GM19395 (cell line): ENCODE results near the gene TRIP10.
"Not testable (repeated sequence)": the region's sequence is repeated elsewhere in the genome, so short reads cannot be mapped to it uniquely, and the experiment has no call there.

Source experiments
- ATAC-seq: cut with Tn5 transposase; IDR thresholded peaks from one replicate; pipeline ENCODE4 v1.9.1; 2021; ENCODE audit warnings: mild to moderate bottlenecking, moderate library complexity; ENCODE audit not compliant: unreplicated experiment

TRIP10 gene, protein sequence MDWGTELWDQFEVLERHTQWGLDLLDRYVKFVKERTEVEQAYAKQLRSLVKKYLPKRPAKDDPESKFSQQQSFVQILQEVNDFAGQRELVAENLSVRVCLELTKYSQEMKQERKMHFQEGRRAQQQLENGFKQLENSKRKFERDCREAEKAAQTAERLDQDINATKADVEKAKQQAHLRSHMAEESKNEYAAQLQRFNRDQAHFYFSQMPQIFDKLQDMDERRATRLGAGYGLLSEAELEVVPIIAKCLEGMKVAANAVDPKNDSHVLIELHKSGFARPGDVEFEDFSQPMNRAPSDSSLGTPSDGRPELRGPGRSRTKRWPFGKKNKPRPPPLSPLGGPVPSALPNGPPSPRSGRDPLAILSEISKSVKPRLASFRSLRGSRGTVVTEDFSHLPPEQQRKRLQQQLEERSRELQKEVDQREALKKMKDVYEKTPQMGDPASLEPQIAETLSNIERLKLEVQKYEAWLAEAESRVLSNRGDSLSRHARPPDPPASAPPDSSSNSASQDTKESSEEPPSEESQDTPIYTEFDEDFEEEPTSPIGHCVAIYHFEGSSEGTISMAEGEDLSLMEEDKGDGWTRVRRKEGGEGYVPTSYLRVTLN

DNA sequence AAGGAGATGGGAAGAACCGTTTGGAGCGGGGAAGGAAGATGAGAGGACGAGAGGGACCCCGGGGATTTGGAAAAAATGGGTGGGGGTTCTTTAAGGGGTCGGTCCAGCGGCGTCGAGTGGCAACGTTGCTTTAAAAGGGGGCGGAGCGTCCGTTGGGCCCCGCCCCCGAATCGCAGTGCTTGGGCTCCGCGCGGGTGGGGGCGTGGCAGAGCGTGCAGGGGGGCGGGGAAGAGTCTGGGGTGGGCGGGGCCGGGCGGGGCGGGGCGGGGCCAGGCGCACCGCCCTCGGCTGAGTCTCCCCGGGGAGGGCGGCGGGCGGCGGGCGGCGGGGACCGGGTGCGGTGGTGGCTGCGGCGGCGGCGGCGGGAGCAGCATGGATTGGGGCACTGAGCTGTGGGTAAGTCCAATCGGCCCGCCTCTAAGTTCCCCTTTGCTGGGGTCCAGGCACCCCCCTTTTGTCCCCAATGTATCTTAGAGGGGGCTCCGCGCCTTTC lies at the start of gene TRIP10:
Gene TRIP10, plus strand, starts transcription at position 291 of the 493 bp plus-strand sequence. Its CDS starts 82 bp downstream, at position 373.
- no peak for ATAC-seq

DNA sequence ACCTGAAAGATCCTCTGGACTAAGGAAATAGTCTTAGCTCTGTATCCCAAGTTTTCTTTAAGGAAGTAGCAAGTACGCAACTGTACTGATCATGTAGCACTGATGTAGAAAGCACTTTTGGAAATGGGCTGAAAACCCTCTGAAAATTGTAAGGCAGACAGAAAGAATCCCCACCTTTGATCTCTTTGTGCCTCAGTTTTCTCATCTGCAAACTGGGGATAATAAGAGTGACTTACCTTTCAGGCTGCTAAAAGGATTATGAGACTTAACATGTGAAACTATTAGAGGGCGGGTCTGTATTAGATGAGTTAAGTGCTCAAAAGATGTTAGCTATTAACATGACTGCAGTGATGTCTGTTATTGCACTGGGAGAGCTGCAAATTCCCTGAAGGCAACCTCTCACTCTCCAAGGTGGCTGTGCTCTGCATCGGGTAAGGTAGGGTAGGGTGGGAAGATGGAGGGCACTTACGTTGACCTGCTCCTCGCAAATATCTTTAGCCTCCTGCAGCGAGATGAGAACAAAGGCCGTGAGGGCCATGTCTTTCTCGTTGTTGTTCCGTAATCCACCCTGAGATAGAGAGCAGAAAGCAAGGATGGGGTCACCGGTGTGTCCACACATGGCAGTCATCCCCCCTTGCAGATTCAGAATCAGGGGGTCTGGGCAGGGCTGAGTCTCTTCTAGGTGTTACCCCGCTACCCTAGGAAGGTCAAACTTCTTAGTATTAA lies 49.2 kb upstream of the TRIP10 start:
- ATAC-seq, result no peak

DNA sequence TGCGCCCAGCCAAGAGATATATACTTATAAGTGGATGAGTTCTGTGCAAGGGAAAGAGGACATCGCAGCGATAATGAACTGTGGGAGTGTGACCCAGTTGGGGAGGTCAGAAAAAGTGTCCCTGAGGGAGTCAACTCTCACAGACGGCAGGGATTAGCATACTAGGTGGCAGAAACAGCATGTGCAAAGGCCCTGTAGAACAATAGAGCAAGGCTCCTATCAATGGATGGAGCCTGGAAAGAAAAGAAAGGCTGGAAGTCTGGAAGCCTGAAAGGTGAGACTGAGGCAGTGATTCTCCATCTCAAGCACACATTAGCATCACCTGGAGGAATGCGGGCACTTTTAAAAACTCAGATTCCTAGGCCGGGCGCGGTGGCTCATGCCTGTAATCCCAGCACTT lies 48.1 kb upstream of the TRIP10 start:
- no peak for ATAC-seq

DNA sequence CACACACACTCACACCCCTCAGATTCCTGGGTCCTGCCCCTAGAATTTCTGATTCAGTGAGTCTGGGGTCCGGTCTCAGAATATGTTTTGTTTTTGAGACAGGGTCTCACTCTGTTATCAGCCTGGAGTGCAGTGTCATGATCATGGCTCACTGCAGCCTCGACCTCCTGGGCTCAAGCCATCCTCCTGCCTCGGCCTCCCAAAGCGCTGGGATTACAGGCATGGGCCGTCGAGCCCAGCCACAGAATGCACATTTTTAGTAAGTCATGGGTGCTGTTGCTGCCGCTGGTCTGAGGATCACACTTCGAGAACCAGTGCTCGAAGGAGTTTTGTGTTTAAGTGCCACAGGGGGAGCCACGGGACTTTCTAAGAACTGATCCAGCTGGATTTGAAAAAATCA lies 47.5 kb upstream of the TRIP10 start:
- ATAC-seq, result no peak

DNA sequence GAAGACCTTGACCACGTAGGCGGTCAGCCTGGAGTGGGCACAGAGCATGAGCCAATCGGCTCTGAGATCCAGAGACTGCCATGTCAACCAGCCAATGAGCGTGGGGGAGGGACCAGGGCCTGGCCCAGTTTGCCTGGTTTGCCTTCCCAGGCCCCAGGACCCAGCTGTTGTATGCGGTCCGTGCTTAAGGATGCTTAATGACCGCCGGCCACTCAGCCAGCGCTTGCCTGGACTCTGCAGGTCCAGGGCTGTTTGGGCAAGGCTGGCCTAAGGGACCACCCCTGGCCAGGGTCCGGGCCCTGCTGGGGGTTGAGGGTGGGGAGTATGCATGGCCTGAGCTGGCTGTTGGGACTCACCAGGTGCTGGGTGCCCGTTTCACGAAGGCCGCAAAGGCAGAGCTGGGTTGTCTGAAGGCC lies 46.4 kb upstream of the TRIP10 start:
- no peak for ATAC-seq

DNA sequence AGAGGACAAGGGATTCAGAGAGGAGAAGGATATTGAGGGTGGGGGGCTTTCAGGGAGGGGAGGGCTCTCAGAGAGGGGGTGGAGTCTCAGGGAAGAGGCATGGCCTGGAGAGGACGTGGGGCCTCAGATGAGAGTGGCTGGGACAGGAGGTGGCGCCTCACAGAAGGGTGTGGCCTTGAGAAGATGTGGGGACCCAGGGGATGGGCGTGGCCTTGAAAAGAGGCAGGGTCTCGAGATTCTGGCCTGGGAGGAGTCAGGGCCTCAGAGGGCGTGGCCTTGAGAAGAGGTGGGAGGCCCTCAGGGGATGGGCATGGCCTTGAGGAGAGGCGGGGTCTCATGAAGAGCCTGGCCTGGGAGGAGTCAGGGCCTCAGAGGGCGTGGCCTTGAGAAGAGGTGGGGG lies 45.8 kb upstream of the TRIP10 start:
- ATAC-seq, result no peak

DNA sequence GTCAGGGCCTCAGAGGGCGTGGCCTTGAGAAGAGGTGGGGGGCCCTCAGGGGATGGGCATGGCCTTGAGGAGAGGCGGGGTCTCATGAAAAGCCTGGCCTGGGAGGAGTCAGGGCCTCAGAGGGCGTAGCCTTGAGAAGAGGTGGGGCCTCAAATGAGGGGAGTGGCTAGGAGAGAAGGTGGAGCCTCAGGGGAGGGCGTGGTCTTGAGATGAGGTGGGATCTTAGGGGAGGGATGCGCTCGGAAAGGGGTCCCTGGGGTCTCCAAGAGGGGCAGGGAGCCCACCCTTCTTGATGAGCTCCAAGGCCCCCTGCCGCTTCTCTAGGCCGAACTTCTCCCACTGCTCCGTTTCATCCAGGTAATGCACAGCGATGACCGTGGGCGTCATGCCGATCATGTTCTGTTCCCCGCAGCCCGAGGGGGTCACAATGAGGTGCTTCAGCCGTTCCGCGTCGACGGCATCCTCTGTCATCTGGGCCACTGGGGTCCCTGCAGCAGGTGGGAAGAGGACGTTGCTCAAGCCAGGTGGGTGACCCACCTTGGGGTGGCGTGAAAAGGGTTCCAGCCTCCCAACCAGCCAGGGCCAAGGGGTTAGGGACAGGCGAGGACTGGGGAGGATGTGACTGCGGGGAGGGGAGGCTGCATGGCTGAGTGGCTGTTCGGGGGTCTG lies 45.2 kb upstream of the TRIP10 start:
- ATAC-seq, result no peak

DNA sequence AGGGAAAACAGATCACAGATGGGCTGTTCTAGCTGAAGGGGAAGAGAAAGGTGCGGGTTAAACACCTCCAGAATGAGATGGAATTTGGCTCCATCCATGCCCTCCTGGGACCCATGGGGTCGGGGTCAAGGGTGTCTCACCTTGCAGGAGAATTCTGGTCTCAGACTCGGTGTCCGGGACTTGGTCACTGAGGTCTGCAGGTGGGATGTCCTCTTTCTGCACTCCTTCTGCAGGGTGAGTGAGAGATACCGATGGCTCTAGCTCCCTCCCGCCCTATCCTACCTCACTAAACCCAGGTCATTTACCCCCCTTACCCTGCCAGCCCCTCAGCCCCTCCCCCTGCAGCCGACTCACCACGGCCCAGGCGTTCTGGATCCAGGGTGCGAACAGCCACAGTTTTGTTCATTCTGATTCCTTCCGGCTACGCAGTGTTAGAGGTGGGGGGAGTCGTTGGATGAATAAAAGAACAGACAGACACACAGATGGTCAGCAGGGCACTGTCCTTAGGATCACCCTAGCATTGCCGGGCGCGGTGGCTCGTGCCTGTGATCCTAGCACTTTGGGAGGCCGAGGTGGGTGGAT lies 43.1 kb upstream of the TRIP10 start:
- ATAC-seq, result no peak

DNA sequence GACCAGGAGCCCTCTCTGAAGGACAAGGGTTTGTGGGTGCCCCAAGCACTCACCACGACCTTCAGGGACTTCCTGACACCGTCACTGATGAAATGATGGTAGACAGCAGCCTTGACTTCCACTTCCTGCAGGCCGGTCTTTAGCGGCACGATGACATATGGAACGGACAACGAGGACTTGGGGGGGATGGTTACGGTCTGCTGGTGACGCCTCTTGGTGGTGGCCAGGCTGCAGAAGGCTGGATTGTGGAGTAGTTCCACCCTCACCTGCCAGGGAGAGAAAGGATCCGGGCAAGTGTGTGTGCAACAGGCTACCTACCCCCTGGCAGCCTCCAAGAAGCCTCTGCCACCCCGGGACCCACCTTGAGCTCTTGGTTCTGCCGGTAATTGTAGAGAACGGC lies 42.2 kb upstream of the TRIP10 start:
- ATAC-seq, result no peak

DNA sequence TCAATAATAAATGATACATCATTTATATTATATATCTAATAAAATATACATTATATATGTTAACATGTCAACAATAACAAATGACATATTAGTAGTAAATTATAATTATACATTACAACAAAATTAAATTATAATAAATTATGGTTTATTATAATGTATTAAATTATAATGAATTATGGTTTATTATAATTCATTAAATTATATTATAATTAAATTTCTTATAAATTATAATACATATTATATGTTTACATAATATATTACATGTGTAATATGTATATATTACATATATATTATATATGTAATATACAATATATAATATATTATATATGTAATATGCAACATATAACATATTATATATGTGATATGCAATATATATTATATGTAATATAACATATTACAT lies 39.5 kb upstream of the TRIP10 start:
- ATAC-seq, result no peak

DNA sequence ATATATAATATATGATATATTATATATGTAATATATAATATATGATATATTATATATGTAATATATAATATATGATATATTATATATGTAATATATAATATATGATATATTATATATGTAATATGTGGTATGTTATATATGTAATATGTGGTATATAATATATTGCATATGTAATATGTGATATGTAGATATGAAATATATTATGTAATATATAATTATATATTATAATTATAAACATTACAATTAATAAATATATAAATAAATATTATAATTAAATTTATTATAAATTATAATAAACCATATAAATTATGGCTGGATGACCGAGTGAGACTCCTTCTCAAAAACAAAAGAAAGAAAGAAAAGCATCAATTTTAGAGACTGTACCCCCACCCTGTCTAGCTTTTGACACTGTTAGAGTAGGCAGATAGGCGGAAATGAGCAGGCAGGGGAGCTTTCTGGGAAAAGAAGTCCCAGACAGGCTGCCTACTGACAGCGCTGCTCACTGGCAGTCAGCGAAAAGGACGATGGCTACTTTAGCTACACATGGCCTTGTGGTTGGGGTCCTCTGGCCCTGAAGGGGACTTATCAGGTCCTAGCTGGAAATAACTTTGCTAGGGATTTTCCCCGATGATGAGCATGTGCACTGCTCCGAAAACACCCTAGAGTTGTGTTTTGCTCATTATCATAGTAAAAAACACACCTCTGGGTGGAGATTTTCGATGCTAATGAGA lies 38.7 kb upstream of the TRIP10 start:
- ATAC-seq, result no peak

DNA sequence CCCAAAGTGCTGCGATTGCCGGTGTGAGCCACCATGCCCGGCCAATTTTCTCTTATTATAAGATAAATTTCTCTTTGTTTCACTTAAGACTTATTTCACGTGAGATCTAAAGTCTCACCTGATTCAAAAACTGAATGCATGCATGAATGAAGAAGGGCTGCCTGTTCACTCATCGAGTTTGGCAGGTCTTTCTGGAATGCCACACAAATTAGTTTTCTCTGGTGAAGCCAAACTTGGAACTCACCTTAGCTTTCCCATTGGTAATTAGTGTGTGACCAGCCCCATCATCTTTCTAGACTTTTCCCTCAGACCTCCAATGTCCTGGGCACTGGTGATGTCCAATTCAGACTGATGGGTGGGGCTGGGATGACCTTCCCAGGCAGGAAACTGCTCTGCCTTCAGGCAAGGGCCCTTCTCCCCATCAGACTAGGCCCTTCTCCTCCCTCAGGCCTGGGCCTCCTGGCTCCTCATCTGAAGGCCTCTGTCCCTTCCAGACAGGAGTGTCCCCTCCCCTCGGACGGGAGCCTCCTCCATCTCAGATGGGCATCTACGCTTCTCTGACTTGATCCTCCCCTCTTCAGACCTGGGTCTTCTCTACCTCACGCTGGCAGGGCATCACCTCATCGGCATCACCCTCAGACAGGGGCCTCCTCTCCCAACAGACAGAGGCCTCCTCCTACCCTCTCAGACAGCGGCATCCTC lies 33.4 kb upstream of the TRIP10 start:
- ATAC-seq, result no peak

DNA sequence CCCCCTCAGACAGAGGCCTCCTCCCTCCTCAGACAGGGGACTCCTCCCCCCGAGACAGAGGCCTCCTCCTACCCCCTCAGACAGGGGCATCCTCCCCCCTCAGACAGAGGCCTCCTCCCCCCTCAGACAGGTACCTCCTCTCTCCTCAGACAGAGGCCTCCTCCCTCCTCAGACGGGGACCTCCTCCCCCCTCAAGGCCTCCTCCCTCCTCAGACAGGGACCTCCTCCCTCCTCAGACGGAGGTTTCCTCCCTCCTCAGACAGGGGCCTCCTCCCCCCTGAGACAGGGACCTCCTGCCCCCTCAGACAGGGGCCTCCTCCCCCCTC lies 32.9 kb upstream of the TRIP10 start:
- no peak for ATAC-seq

DNA sequence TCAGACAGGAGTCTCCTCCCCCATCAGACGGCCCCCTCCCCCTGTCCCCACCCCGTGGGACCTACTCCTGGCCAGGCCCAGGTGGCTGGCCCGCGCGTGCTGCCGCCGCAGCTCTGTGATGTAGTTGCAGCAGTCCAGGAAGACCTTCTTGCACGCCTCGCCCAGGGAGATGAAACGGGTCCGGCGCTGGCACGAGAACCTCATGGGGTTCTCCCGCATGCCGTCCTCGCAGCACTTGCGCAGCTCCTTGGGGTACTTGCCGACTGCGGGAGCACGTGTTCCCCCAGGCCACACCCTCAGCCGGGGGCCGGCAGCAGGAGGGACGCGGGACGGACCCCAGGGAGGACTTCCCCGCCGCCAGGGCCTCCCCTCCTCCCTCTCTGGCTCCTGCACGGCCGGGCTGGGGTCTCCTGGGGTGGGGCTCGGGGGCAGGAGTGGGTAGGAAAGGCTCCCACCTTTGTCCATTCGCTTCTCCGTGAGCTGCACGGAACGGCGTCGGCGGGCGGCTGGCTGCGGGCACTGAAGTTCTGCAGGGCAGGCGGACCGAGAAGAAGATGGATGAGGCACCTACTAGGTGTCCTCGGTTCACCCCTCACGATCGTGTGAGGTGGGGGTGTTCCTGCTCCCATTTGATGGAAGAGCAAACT lies 32.3 kb upstream of the TRIP10 start:
- ATAC-seq, result no peak

DNA sequence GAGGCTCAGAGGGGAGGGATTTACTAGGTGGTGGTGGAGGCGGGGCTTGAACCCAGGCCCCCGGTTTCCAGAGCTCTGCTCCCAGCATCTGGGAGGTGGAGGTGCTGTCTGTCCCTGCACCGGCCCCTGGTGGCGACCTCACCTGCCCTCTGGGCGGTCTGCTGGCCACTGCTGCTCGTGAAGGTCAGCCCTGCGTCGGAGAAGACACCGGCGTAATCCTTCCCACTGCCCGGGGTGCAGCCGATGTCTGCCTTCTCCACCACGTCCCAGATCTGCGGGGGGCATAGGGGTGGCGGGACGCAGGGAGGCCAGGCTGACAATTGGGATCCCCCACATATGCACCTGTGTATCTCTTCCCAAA lies 31.8 kb upstream of the TRIP10 start:
- no peak for ATAC-seq

DNA sequence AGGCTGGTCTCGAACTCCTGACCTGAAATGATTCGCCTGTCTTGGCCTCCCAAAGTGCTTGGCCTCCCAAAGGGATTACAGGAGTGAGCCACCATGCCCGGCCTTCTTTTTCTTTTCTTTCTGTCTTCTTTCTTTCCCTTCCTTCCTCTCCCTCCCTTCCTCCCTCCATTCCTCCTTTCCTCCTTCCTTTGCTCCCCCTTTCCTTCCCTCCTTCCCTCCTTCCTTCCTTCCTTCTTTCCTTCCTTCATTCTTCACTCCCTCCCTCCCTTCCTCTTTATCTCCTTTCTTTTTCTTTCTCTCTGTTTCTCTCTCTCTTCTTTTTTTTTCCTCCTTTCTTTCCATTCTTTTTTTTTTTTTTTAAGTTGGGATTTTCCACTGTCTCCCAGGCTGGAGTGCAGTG lies 31.1 kb upstream of the TRIP10 start:
- ATAC-seq, result no peak

DNA sequence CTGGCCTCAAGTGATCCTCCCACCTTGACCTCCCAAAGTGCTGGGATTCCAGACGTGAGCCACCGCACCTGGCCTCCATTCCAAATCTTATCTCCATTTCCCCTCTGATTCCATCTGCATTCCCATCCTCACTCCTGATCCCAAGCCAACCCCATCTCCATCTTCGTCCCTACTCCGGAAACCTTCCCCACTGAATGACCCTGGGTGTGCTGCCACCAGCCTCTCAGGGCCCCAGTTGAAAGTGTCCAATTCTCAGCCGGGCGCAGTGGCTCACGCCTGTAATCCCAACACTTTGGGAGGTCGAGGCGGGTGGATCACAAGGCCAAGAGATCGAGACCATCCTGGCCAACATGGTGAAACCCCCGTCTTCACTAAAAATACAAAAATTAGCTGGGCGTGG lies 30.6 kb upstream of the TRIP10 start:
- not testable (repeated sequence) for ATAC-seq

DNA sequence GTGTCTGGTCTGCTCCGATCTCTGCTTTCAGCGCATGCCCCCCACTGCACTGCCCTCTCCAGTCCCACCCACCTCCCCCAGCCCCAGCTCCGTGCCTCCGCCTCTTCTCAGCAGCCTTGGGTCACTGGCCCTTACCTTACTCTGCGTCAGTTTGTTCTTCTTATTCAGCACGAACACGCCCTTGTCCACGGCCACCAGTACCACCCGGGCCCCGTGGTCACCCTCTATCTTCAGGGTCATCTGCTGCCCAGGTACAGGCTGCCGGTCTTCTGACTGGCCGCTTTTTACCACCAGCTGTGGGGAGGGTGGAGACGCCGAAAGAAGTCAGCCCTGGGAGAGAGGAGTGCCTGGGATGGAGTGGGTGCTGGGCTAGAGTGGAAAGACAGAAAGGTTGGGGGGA lies 29.9 kb upstream of the TRIP10 start:
- no peak for ATAC-seq
